ENCODE results near the gene FGGY. TPM values are rescaled to one million over a fixed set of nuclear protein-coding genes. Genes with fewer than 3 reads are reported as not detected.
"Not testable (repeated sequence)": the region's sequence is repeated elsewhere in the genome, so short reads cannot be mapped to it uniquely, and the experiment has no call there.

FGGY gene
- total and polyA plus RNA-seq, 3 experiments from 2014 or later = 5.3 to 7.9 (median 6.6) TPM

DNA sequence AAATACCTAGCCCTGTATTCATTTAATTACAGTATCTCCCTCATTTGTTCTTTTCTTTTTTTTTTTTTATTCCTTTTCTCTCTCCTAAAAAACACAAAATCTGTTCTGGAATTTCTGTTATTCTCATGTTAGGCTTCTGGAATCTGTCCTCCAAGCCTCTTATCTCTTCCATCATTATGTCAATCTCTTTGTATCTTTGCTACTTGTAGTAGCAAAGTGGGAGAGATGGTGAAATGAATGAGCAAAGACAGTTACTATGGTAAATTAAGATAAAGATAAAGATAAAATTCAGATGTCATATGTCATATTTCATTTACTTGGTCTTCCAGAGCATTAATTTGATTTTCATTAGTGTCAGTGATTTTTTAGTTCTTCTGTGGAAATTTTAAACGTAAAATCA, 155.1 kb downstream of the FGGY start:
- ChIA-PET CTCF (no interaction called here), POLR2A (no interaction called here)
- Mint-ChIP-seq H3K4me1 (no peaks in the 10 kb centered on the region), H3K36me3 (peaks cover 0 to 19% (median 2%) of the 10 kb centered on the region in 3 donors), H3K4me3 (no peak overlapping the region), H3K27ac (no peak overlapping the region), H3K9me3 (no peaks in the 10 kb centered on the region), H3K27me3 (no peaks in the 10 kb centered on the region)
- Histone ChIP-seq H3K9me3 (ENCODE audit: low read length) (no peaks in the 10 kb centered on the region), H3K36me3 (ENCODE audit: insufficient read depth, low read length) (no peaks in the 10 kb centered on the region), H3K27me3 (ENCODE audit: insufficient read depth, low read length, poor library complexity, severe bottlenecking) (no peaks in the 10 kb centered on the region), H3K4me3 (ENCODE audit: low read length) (no peak overlapping the region), H3K27ac (ENCODE audit: low read depth, low read length) (no peak overlapping the region), H3K4me1 (ENCODE audit: insufficient read depth, low read length) (no peaks in the 10 kb centered on the region)
- DNase-seq = no peak

DNA sequence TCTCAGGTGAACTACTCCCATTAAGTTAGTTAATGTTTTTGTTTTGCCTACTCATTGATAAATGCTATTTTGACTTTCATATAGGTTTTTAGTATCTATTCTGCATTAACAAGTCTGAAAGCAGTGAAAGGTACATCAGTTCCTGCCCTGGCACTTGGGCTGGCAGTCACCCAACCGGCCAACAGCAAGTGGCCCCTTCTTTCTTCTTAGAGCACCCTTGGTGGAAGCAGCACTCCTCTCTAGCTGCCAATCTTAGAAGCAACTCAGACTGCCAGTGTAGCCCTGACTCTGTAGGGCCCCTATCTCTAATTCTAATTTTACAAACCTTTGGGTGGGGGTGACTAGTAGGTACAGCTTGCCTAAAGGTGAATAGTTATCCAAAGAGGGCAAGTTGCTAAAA, 155.7 kb downstream of the FGGY start:
- CTCF ChIA-PET = no interaction called here
- H3K27ac Mint-ChIP-seq = no peak overlapping the region

DNA sequence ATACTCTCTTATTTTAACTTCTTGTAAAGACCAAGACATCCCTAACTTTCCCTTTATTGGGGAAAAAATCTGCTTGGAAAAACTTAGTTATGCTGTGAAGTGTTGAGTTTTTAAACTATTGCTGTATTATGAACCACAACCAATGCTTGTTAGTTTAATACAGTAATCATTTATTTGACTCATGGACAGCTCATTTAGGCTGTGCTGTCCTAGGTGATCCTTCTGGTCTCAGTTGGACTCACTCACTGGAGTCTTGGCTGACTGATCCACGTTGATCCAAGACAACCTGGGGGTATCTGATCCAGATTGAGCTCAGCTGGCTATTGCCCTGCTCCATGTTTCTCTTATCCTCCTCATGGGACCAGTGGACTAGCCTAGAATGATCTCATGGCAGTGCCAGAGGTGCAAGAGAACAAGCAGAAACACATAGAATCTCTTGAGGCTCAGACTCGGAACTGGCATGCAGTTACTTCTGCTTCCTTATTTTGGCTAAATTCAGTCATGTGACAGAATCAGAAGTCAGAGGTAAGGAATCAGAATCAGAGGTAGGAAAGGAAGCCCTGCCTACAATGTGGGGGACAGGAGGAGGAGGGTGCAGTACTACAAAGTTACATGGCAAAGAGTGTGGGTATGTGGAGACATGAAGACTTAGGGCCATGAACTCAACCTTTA, 156.5 kb downstream of the FGGY start:
- H3K4me3 Mint-ChIP-seq = no peak overlapping the region
- ChIA-PET POLR2A (no interaction called here), CTCF (no interaction called here)
- Histone ChIP-seq H3K36me3 (ENCODE audit: insufficient read depth, low read length) (no peaks in the 10 kb centered on the region), H3K27me3 (ENCODE audit: insufficient read depth, low read length, poor library complexity, severe bottlenecking) (no peaks in the 10 kb centered on the region), H3K27ac (ENCODE audit: low read depth, low read length) (no peak overlapping the region), H3K9me3 (ENCODE audit: low read length) (no peaks in the 10 kb centered on the region), H3K4me1 (ENCODE audit: insufficient read depth, low read length) (no peaks in the 10 kb centered on the region), H3K4me3 (ENCODE audit: low read length) (no peak overlapping the region)
- no peaks in the 10 kb centered on the region for H3K27me3 Mint-ChIP-seq
- no peak overlapping the region for H3K27ac Mint-ChIP-seq
- no peaks in the 10 kb centered on the region for H3K4me1 Mint-ChIP-seq
- peaks cover 0 to 23% (median 2%) of the 10 kb centered on the region in 3 donors for H3K36me3 Mint-ChIP-seq
- no peaks in the 10 kb centered on the region for H3K9me3 Mint-ChIP-seq
- DNase-seq = no peak

More for the DNA sequence above, 155.7 kb downstream of the FGGY start:
- Mint-ChIP-seq H3K27me3 (no peaks in the 10 kb centered on the region), H3K9me3 (no peaks in the 10 kb centered on the region), H3K36me3 (peaks cover 0 to 23% (median 2%) of the 10 kb centered on the region in 3 donors), H3K4me1 (no peaks in the 10 kb centered on the region), H3K4me3 (no peak overlapping the region)
- Histone ChIP-seq H3K4me3 (ENCODE audit: low read length) (no peak overlapping the region), H3K4me1 (ENCODE audit: insufficient read depth, low read length) (no peaks in the 10 kb centered on the region), H3K27ac (ENCODE audit: low read depth, low read length) (no peak overlapping the region), H3K27me3 (ENCODE audit: insufficient read depth, low read length, poor library complexity, severe bottlenecking) (no peaks in the 10 kb centered on the region), H3K36me3 (ENCODE audit: insufficient read depth, low read length) (no peaks in the 10 kb centered on the region), H3K9me3 (ENCODE audit: low read length) (no peaks in the 10 kb centered on the region)
- no peak for DNase-seq
- POLR2A ChIA-PET = no interaction called here

DNA sequence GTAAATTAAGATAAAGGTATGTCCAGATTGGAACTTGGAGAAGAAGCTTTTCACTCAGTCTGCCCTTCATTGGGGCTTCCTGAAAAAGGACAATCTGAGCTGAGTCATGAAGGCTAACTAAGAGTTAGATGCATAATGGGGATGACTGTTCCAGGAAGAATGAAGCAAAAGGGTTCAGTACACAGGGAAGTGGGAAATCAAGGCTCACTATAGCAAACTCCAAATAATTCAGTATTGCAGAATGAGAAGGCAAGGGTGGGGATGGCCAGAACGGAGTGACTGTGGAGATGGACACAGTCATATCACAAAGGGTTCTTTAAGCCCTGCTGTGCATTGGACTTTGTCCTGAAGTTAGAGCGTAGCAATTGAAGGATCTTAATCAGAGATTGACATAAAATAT, 158.3 kb downstream of the FGGY start:
- no peak overlapping the region for H3K27ac ChIP-seq (ENCODE audit: low read depth, low read length)
- no peaks in the 10 kb centered on the region for H3K27me3 ChIP-seq (ENCODE audit: insufficient read depth, low read length, poor library complexity, severe bottlenecking)
- no peaks in the 10 kb centered on the region for H3K36me3 ChIP-seq (ENCODE audit: insufficient read depth, low read length)
- no peak overlapping the region for H3K4me3 ChIP-seq (ENCODE audit: low read length)
- H3K4me3 Mint-ChIP-seq = no peak overlapping the region
- H3K27ac Mint-ChIP-seq = no peak overlapping the region
- H3K4me1 ChIP-seq (ENCODE audit: insufficient read depth, low read length) = no peaks in the 10 kb centered on the region
- H3K9me3 ChIP-seq (ENCODE audit: low read length) = no peaks in the 10 kb centered on the region
- POLR2A ChIA-PET = no interaction called here
- peaks cover 2 to 39% (median 3%) of the 10 kb centered on the region in 3 donors for H3K36me3 Mint-ChIP-seq
- CTCF ChIA-PET = no interaction called here
- H3K4me1 Mint-ChIP-seq = no peaks in the 10 kb centered on the region
- DNase-seq = no peak
- peaks cover 0 to 6% (median 2%) of the 10 kb centered on the region in 5 donors for H3K9me3 Mint-ChIP-seq
- no peaks in the 10 kb centered on the region for H3K27me3 Mint-ChIP-seq

DNA sequence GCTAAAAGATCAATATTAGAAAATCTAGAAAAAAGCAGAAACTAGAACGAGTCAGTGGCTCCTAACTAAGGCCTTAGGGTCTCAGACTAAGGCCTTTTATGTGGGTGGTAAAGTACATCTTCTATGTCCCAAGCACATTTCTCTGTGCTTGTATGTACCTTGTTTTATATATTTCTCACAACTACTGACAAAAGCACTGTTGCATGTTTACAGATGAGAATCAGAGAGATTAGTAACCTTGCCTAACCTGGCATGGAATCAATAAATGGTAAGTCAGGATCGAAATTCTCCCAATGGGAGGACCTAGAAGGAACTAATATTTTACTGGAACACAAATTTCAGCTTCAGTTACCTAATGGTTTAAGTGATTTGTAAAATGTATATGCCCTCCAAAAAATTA, 160.9 kb downstream of the FGGY start:
- DNase-seq = no peak
- H3K27me3 Mint-ChIP-seq = no peaks in the 10 kb centered on the region
- H3K4me1 Mint-ChIP-seq = no peaks in the 10 kb centered on the region
- H3K36me3 Mint-ChIP-seq = peaks cover 2 to 49% (median 6%) of the 10 kb centered on the region in 3 donors
- no peaks in the 10 kb centered on the region for H3K9me3 ChIP-seq (ENCODE audit: low read length)
- no peak overlapping the region for H3K27ac ChIP-seq (ENCODE audit: low read depth, low read length)
- ChIA-PET CTCF (no interaction called here), POLR2A (no interaction called here)
- H3K27ac Mint-ChIP-seq = no peak overlapping the region
- H3K4me3 ChIP-seq (ENCODE audit: low read length) = no peak overlapping the region
- H3K9me3 Mint-ChIP-seq = peaks cover 0 to 10% (median 2%) of the 10 kb centered on the region in 5 donors
- no peaks in the 10 kb centered on the region for H3K27me3 ChIP-seq (ENCODE audit: insufficient read depth, low read length, poor library complexity, severe bottlenecking)
- no peaks in the 10 kb centered on the region for H3K36me3 ChIP-seq (ENCODE audit: insufficient read depth, low read length)
- H3K4me1 ChIP-seq (ENCODE audit: insufficient read depth, low read length) = no peaks in the 10 kb centered on the region
- H3K4me3 Mint-ChIP-seq = no peak overlapping the region

DNA sequence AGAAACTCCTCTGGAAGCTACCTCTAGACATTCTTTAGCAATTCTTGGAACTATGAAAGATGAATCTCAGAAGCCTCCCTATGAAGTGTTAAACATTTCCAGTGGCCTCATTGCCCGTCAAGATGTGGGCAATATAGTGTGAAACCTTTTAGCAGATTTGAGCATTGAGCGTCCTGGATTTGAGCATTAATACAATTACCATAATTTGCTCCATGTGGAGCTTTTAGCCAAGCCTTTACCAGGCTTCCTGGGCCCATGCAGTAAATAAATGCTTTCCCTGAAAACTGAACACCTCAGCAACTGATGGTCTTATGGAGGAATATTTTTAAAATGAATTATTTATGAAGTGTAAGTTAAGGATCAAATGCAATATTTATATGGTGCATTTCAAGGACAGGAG, 162.0 kb downstream of the FGGY start:
- H3K4me1 Mint-ChIP-seq = no peaks in the 10 kb centered on the region
- Histone ChIP-seq H3K27me3 (ENCODE audit: insufficient read depth, low read length, poor library complexity, severe bottlenecking) (no peaks in the 10 kb centered on the region), H3K9me3 (ENCODE audit: low read length) (no peaks in the 10 kb centered on the region), H3K27ac (ENCODE audit: low read depth, low read length) (no peak overlapping the region), H3K4me1 (ENCODE audit: insufficient read depth, low read length) (no peaks in the 10 kb centered on the region), H3K4me3 (ENCODE audit: low read length) (no peak overlapping the region), H3K36me3 (ENCODE audit: insufficient read depth, low read length) (no peaks in the 10 kb centered on the region)
- DNase-seq = no peak
- ChIA-PET CTCF (no interaction called here), POLR2A (no interaction called here)
- H3K4me3 Mint-ChIP-seq = no peak overlapping the region
- H3K27ac Mint-ChIP-seq = no peak overlapping the region
- peaks cover 2 to 55% (median 6%) of the 10 kb centered on the region in 3 donors for H3K36me3 Mint-ChIP-seq
- no peaks in the 10 kb centered on the region for H3K27me3 Mint-ChIP-seq
- peaks cover 0 to 10% (median 2%) of the 10 kb centered on the region in 5 donors for H3K9me3 Mint-ChIP-seq

DNA sequence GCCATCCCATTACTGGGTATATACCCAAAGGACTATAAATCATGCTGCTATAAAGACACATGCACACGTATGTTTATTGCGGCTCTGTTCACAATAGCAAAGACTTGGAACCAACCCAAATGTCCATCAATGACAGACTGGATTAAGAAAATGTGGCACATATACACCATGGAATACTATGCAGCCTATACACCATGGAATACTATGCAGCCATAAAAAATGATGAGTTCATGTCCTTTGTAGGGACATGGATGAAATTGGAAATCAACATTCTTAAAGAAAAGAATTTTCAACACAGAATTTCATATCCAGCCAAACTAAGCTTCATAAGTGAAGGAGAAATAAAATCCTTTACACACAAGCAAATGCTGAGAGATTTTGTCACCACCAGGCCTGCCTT, 166.0 kb downstream of the FGGY start:
- H3K36me3 Mint-ChIP-seq = peaks cover 2 to 33% (median 5%) of the 10 kb centered on the region in 3 donors
- H3K27me3 Mint-ChIP-seq; H3K4me3 ChIP-seq (ENCODE audit: low read length); H3K36me3 ChIP-seq (ENCODE audit: insufficient read depth, low read length); H3K27ac Mint-ChIP-seq; H3K27ac ChIP-seq (ENCODE audit: low read depth, low read length); CTCF ChIA-PET; H3K27me3 ChIP-seq (ENCODE audit: insufficient read depth, low read length, poor library complexity, severe bottlenecking); H3K4me1 ChIP-seq (ENCODE audit: insufficient read depth, low read length); POLR2A ChIA-PET; H3K9me3 ChIP-seq (ENCODE audit: low read length); DNase-seq; H3K4me3 Mint-ChIP-seq; H3K4me1 Mint-ChIP-seq: not testable (repeated sequence)
- peaks cover 0 to 14% (median 2%) of the 10 kb centered on the region in 5 donors for H3K9me3 Mint-ChIP-seq

DNA sequence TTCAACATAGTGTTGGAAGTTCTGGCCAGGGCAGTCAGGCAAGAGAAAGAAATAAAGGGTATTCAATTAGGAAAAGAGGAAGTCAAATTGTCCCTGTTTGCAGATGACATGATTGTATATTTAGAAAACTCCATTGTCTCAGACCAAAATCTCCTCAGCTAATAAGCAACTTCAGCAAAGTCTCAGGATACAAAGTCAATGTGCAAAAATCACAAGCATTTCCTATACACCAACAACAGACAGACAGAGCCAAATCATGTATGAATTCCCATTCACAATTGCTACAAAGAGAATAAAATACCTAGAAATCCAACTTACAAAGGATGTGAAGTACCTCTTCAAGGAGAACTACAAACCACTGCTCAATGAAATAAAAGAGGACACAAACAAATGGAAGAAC, 168.6 kb downstream of the FGGY start:
- H3K4me3 Mint-ChIP-seq; H3K9me3 ChIP-seq (ENCODE audit: low read length); H3K4me1 ChIP-seq (ENCODE audit: insufficient read depth, low read length); H3K4me3 ChIP-seq (ENCODE audit: low read length); H3K36me3 ChIP-seq (ENCODE audit: insufficient read depth, low read length); H3K27me3 Mint-ChIP-seq; H3K4me1 Mint-ChIP-seq; H3K27me3 ChIP-seq (ENCODE audit: insufficient read depth, low read length, poor library complexity, severe bottlenecking); CTCF ChIA-PET; H3K27ac Mint-ChIP-seq; POLR2A ChIA-PET; DNase-seq; H3K27ac ChIP-seq (ENCODE audit: low read depth, low read length): not testable (repeated sequence)
- H3K9me3 Mint-ChIP-seq = peaks cover 0 to 16% (median 10%) of the 10 kb centered on the region in 5 donors
- H3K36me3 Mint-ChIP-seq = peaks cover 6 to 34% (median 7%) of the 10 kb centered on the region in 3 donors
